NCI-H146 treated with DMSO at 0.1 percent for 48 hours (cell line): Measurements from ENCODE around the gene BCL2.
"Not testable (repeated sequence)": the region's sequence is repeated elsewhere in the genome, so short reads cannot be mapped to it uniquely, and the experiment has no call there.

Experiments
- DNase-seq: peaks from one replicate; lab custom pipeline; 2025; ENCODE audit not compliant: unreplicated experiment; lab: John Stamatoyannopoulos, UW

The BCL2 gene

GRCh38 chr18:63236921-63237846 is 82.4 kb downstream of the BCL2 start:
- DNase-seq: no peak

GRCh38 chr18:63236406-63236805 is 83.2 kb downstream of the BCL2 start:
- no peak for DNase-seq

- DNase-seq: not testable (repeated sequence)
Measured at GRCh38 chr18:63235920-63236319, 83.6 kb downstream of the BCL2 start.

DNA sequence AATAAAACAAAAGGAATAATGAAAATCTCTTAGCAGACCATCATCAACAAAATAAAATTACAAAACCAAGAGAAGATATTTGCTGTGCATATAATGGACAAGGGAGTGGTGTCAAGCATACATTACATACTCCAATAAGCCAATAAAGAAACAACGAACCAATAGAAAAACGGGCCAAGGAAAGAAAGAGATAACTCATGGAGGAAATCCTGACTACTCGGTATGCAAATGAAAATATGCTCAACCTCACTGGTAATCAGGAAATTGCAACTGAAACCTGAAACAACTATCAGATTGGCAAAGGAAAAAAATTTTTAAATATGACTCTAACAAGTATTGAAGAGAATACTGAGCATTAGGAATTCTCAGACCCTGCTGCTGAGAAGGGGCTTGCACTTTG is 84.7 kb downstream of the BCL2 start:
- DNase-seq: no peak

DNA sequence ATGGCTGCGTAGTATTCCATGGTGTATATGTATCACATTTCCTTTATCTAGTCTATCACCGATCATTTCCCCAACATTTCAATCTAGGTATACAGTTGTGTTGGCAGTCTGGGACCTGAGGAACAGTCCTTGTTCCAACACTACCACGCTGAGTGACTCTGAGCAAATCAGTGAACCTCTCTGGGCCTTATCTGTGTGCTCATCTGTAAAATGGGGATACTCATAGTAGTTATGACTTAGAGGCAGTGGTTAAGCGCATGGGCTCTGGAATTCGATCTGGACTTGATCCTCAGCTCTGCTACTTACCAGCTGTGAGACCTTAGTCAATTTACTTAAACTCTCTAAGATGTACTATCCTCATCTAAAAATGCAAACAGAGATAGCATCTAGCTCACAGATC is 85.1 kb downstream of the BCL2 start:
- DNase-seq: no peak

GRCh38 chr18:63233334-63233733 is 86.2 kb downstream of the BCL2 start:
- no peak for DNase-seq

- no peak for DNase-seq
Measured at GRCh38 chr18:63232826-63233225, 86.7 kb downstream of the BCL2 start.

DNA sequence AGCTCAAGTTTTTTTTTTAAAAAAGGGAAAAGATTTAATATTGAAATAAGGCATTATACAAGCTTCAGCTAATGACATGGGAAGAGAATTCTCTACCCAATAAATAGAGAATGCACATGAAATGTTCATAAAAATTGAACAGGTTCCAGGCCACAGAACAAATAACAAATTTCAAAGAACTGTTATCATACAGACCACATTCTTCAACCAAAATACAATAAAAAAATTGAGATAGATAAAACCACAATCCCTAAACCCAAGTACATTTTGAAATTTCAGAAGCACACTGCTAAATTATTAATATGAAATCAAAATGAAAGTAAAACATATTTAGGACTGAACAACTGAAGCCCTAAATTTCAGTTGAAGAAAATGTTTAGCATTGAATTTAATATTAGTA is 89.6 kb downstream of the BCL2 start:
- DNase-seq: no peak

DNA sequence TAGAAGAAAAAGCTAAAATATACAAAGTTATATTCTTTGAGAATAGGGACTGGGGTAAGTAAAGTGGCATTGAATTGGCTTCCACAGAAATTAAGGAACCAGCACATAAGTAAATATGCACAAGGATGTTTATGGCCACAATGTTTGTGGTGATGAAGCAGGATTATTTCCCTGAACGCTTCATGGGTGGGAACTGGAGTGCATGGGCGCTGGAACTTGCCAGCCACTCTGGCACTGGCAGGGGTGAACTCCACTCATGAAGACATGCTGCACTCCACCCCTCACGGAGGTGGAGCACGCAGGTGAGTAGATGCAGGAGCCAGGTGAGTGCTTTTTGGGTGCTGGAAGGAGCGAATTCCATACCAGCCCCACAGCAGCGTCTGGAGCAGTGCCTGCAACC is 94.1 kb downstream of the BCL2 start:
- no peak for DNase-seq

GRCh38 chr18:63224630-63225029 is 94.9 kb downstream of the BCL2 start:
- DNase-seq: no peak

- no peak for DNase-seq
Measured at GRCh38 chr18:63223837-63224236, 95.7 kb downstream of the BCL2 start.

- DNase-seq: no peak
Measured at GRCh38 chr18:63220903-63221302, 98.7 kb downstream of the BCL2 start.

DNA sequence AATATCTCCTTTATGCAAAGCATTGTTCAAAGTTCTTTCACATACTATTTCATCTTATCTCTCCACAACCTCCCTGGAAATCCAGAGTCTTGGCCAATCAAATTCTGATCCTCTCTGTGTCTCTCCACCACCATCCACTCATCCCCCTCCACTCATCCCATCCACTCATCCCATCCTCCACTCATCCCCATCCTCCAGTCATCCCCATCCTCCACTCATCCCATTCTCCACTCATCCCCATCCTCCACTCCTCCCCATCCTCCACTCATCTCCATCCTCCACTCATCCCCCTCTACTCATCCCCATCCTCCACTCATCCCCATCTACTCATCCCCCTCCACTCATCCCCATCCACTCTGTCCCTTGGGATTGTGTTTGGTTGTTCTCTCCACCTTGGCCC is 101.1 kb downstream of the BCL2 start:
- no peak for DNase-seq

- no peak for DNase-seq
Measured at GRCh38 chr18:63216516-63217311, 102.9 kb downstream of the BCL2 start.

DNA sequence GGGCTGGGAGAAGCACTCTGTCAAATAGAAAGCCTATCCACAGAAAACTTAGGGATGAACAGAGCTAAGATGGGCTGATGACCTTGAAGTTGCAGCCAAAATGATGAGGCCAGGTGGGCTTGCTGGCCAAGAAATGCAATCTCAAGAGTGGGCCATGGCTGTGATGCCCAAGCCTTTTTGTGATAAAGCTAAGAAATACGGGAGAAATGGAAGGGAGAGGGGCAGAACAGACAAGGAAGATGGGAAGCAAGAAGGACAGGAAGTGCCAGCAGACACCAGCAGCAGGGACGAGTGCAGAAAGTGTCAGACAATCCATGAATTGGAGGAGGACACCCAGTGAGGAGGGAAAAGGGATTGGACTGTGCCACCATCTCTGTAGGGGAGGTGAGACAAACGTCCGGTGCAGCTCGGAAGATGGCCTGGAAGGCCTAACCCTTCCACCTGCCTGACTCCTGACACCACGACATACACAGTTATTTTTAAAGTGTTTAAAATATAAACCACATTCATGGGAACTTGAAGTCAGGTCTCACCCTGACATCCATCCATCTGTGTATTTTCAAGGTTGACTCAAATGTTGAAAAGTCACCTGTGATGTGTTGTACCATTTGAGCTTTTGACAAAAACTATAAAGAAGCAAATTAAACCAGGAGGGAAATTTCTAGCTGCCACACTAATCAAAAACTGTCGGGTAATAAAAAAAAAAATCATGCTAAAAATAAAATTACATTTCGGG is 105.5 kb downstream of the BCL2 start:
- no peak for DNase-seq

GRCh38 chr18:63213331-63213900 is 106.2 kb downstream of the BCL2 start:
- DNase-seq: no peak

DNA sequence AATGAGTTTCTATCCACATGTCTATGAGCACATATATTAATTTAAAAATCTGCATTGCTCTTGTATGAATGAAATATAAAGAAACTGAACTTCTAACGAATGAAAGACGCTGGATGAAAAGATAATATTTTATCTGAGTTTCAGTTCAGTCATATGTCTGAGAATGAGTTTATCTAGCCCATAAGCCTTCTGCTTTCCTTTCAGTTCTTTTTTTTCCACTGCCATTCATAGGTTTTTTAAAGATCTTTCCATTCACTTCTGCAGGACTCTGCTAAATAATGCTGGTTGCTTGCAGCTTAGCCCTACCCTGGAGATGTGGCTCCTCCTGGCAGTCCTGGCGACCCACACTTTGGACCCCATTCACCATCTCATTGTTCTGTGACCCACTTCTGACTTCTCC is 109.0 kb downstream of the BCL2 start:
- no peak for DNase-seq

DNA sequence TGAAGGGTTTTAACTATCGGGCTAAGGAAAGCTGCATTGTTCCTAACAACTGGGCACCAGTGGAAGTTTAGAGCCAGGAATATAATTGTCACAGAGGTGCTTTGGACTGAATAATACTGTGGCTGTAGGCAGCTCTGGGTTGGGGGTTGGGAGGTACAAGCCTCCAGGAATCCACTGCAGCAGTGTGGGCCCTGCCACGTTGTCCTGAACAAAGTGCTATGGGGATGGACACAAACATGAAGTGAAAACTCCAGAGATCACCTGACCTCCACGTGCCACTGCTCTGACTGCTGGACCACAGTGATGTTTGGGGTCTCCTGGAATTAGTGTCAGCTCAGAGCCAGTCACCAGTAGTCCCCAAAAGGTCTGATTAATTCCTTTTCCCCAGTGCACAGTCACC is 110.9 kb downstream of the BCL2 start:
- DNase-seq: peak; percentile 29

DNA sequence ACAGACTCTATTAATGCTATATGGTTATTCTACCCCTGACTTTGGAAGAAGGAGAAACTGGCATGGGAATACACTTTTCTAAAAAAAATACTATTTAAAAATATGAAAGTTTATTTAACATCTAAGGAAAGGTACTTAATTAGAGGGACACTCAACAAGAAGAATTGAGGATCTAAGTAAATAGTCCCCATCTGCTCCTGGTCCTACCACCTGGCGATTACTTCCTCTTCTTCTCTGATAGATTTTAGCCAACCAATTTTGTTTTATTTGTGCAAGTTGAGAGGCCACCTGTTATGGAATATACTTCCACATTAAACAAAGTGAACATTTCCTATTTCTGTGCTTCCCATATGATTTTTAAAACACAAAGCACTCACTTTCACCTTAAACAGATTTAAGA is 111.7 kb downstream of the BCL2 start:
- peak; percentile 94 for DNase-seq

DNA sequence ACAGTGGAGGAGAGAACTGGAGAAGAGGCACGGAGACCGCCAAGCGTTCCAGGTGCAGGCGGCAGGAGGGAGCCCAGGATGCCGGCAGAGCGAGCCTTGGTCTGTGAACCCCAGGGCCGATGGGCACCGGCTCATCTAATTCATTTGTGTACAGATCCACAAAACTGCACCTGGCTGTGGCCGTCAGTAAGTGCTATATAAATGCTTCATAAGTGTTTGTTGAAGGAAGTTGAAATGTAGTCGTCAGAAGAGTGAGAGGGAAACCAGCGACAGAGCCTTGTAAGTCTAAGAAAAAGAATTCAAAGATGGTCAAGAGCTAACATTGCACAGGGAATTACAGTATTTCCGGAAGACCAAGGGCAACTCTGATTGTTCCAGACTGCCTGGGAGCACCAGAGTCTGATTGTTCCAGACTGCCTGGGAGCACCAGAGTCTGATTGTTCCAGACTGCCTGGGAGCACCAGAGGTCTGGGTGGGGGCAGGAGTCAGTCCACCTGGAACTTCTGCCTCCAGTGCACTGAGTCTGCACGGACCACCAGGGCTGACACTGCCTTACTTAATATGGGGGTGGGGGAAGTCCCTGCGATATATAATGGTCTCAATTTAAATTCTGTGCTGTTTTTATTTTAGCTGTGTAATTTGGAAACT is 112.3 kb downstream of the BCL2 start:
- peak; percentile 78 for DNase-seq
